H9 (cell line): Measurements from ENCODE around the gene C1QTNF1. TPM values are rescaled to one million over a fixed set of nuclear protein-coding genes. Genes with fewer than 3 reads are reported as not detected.

Experiments used
- DNase-seq: peaks from one replicate; pipeline ENCODE4 v3.0.0-alpha.2; 2017
- H2AFZ ChIP-seq: one replicate; pipeline ENCODE4 v1.6.1; 2013; ENCODE audit warnings: mild to moderate bottlenecking, low read length, control low read depth, moderate library complexity
- H2AK5ac ChIP-seq: 2 replicates; pipeline ENCODE4 v1.6.1; 2013; ENCODE audit warnings: low read length, control low read depth, mixed read lengths; ENCODE audit not compliant: insufficient read length
- H2BK120ac ChIP-seq: one replicate; pipeline ENCODE4 v1.6.1; 2013; ENCODE audit warnings: low read depth, mild to moderate bottlenecking, low read length, control low read depth, inconsistent platforms; ENCODE audit not compliant: poor library complexity, severe bottlenecking
- H2BK12ac ChIP-seq: 2 replicates; pipeline ENCODE4 v1.6.1; 2013; ENCODE audit warnings: low read length, control low read depth, mixed read lengths, low read depth; ENCODE audit not compliant: insufficient read length
- H2BK15ac ChIP-seq: 2 replicates; pipeline ENCODE4 v1.6.1; 2013; ENCODE audit warnings: low read depth, low read length, control low read depth
- H2BK20ac ChIP-seq: one replicate; pipeline ENCODE4 v1.6.1; 2013; ENCODE audit warnings: low read depth, mild to moderate bottlenecking, low read length, control low read depth, inconsistent platforms; ENCODE audit not compliant: poor library complexity, severe bottlenecking
- H2BK5ac ChIP-seq: 2 replicates; pipeline ENCODE4 v1.6.1; 2013; ENCODE audit warnings: low read length, control low read depth, mixed read lengths; ENCODE audit not compliant: insufficient read length
- H3K14ac ChIP-seq: 2 replicates; pipeline ENCODE4 v1.6.1; 2013; ENCODE audit warnings: low read length, control low read depth; ENCODE audit not compliant: insufficient read depth
- H3K18ac ChIP-seq: 2 replicates; pipeline ENCODE4 v1.6.1; 2013; ENCODE audit warnings: low read depth, mild to moderate bottlenecking, mixed read lengths, low read length, control low read depth; ENCODE audit not compliant: insufficient read length
- H3K23ac ChIP-seq: 2 replicates; pipeline ENCODE4 v1.6.1; 2013; ENCODE audit warnings: low read length, control low read depth, mixed read lengths, low read depth; ENCODE audit not compliant: insufficient read length
- H3K23me2 ChIP-seq: 2 replicates; pipeline ENCODE4 v1.6.1; 2013; ENCODE audit warnings: low read depth, mild to moderate bottlenecking, mixed read lengths, low read length, control low read depth; ENCODE audit not compliant: insufficient read length, poor library complexity, severe bottlenecking
- H3K27ac ChIP-seq: 2 replicates; pipeline ENCODE4 v1.5.1; 2013; ENCODE audit warnings: low read length, control low read depth, mixed read lengths, low read depth; ENCODE audit not compliant: insufficient read length
- H3K27me3 ChIP-seq: 2 replicates; pipeline ENCODE4 v1.6.1; 2013; ENCODE audit warnings: low read length, control low read depth, inconsistent platforms; ENCODE audit not compliant: insufficient read depth
- H3K4ac ChIP-seq: 2 replicates; pipeline ENCODE4 v1.6.1; 2013; ENCODE audit warnings: low read depth, mild to moderate bottlenecking, control low read depth, inconsistent platforms, low read length, moderate library complexity
- H3K4me1 ChIP-seq: 2 replicates; pipeline ENCODE4 v1.6.1; 2013; ENCODE audit warnings: low read length, control low read depth, inconsistent platforms; ENCODE audit not compliant: insufficient read depth
- H3K4me2 ChIP-seq: 2 replicates; pipeline ENCODE4 v1.6.1; 2013; ENCODE audit warnings: low read length, control low read depth, mixed read lengths; ENCODE audit not compliant: insufficient read length, insufficient read depth
- H3K56ac ChIP-seq: 2 replicates; pipeline ENCODE4 v1.6.1; 2013; ENCODE audit warnings: low read depth, mild to moderate bottlenecking, mixed read lengths, low read length, control low read depth; ENCODE audit not compliant: insufficient read length
- H3K79me1 ChIP-seq: 2 replicates; pipeline ENCODE4 v1.6.1; 2013; ENCODE audit warnings: low read depth, mild to moderate bottlenecking, moderate library complexity, low read length, control low read depth, inconsistent platforms; ENCODE audit not compliant: insufficient read depth, poor library complexity, severe bottlenecking
- H3K79me2 ChIP-seq: 2 replicates; pipeline ENCODE4 v1.6.1; 2013; ENCODE audit warnings: low read length, control low read depth, inconsistent platforms; ENCODE audit not compliant: insufficient read depth
- H3K9ac ChIP-seq: 2 replicates; pipeline ENCODE4 v1.6.1; 2013; ENCODE audit warnings: low read length, control low read depth, mixed read lengths; ENCODE audit not compliant: insufficient read length; ENCODE audit errors: extremely low read depth
- H3K9me3 ChIP-seq: one replicate; pipeline ENCODE4 v1.6.1; 2013; ENCODE audit warnings: low read depth, low read length, inconsistent platforms; ENCODE audit not compliant: control insufficient read depth
- H3T11ph ChIP-seq: one replicate; pipeline ENCODE4 v1.6.1; 2013; ENCODE audit warnings: mild to moderate bottlenecking, low read length, control low read depth, inconsistent platforms
- H4K20me1 ChIP-seq: one replicate; pipeline ENCODE4 v1.6.1; 2013; ENCODE audit not compliant: control insufficient read depth, insufficient read length, insufficient read depth
- H4K5ac ChIP-seq: 2 replicates; pipeline ENCODE4 v1.6.1; 2013; ENCODE audit warnings: low read depth, mild to moderate bottlenecking, mixed read lengths, low read length, control low read depth; ENCODE audit not compliant: insufficient read length
- H4K8ac ChIP-seq: replicated peaks from 2 replicates; pipeline ENCODE4 v1.6.1; 2013; ENCODE audit warnings: low read length, control low read depth, mixed read lengths, low read depth; ENCODE audit not compliant: insufficient read length
- H4K91ac ChIP-seq: 2 replicates; pipeline ENCODE4 v1.6.1; 2013; ENCODE audit warnings: low read depth, mild to moderate bottlenecking, moderate library complexity, mixed read lengths, low read length, control low read depth; ENCODE audit not compliant: insufficient read length
- H3K27ac Mint-ChIP-seq, 3 experiments: 2 replicates in 2 of 3; 3 replicates in 1 of 3; pipeline ENCODE4 v1.8.0; 2020 to 2021; ENCODE audit warnings: mixed read lengths in 3 of 3, mild to moderate bottlenecking in 1 of 3, moderate library complexity in 1 of 3
- H3K27me3 Mint-ChIP-seq: 2 replicates; pipeline ENCODE4 v1.8.0; 2021; ENCODE audit warnings: low read depth, mild to moderate bottlenecking, moderate library complexity, mixed read lengths
- H3K36me3 Mint-ChIP-seq, 3 experiments: 2 replicates in 2 of 3; 3 replicates in 1 of 3; pipeline ENCODE4 v1.8.0; 2020 to 2021; ENCODE audit warnings: low read depth in 3 of 3, mixed read lengths in 3 of 3; ENCODE audit not compliant: insufficient read depth in 1 of 3
- H3K4me1 Mint-ChIP-seq, 2 experiments: 2 replicates each; pipeline ENCODE4 v1.8.0; 2020; ENCODE audit warnings: mixed read lengths in 2 of 2
- H3K4me3 Mint-ChIP-seq, 2 experiments: 2 replicates in 1 of 2; 3 replicates in 1 of 2; pipeline ENCODE4 v1.8.0; 2020 to 2021; ENCODE audit warnings: mild to moderate bottlenecking in 2 of 2, mixed read lengths in 2 of 2, moderate library complexity in 1 of 2
- H3K9me3 Mint-ChIP-seq, 2 experiments: 2 replicates in 1 of 2; 3 replicates in 1 of 2; pipeline ENCODE4 v1.8.0; 2020; ENCODE audit warnings: mild to moderate bottlenecking in 2 of 2, mixed read lengths in 2 of 2, moderate library complexity in 1 of 2
- CTCF ChIP-seq: fragments of 200-600 bp; sonication (generic); conservative IDR thresholded peaks from 3 replicates; pipeline ENCODE4 v1.8.0; 2021; ENCODE audit warnings: antibody characterized with exemption, mild to moderate bottlenecking
- WGBS: extraction: QIAGEN DNeasy Blood & Tissue Kit; methylation state at CpG from one replicate; pipeline ENCODE4 v1.1.7; 2013; ENCODE audit warnings: missing lambda C conversion rate, low lambda C conversion rate, mixed read lengths; ENCODE audit not compliant: insufficient read length; ENCODE audit errors: extremely low coverage; 5-methylcytosine and 5-hydroxymethylcytosine counted together
- total RNA-seq: library from RNA; stranded (reverse); gene quantifications from 2 replicates; pipeline ENCODE4 v1.2.1, GENCODE V29; 2021

Gene C1QTNF1
- total RNA-seq, 1 experiment from 2014 or later = 0.96 TPM

GRCh38 chr17:79008666-79009387 is 15.1 kb upstream of the C1QTNF1 start:
- no CpG with 5 or more reads among the region's 7 CpGs for WGBS
- Histone ChIP-seq H3K56ac (no peak overlapping the region), H3K14ac (no peak overlapping the region; the same call in 1 of the 2 replicates), H4K8ac (no peak overlapping the region), H2BK12ac (no peak overlapping the region), H3K27ac (no peak overlapping the region), H3K9me3 (peaks cover 13% of the 10 kb centered on the region), H4K20me1 (no peaks in the 10 kb centered on the region), H2BK5ac (no peak overlapping the region), H3K4ac (no peak overlapping the region), H3K9ac (peak overlapping the region; percentile 66), H2BK120ac (no peak overlapping the region), H2AFZ (no peak overlapping the region), H2BK15ac (no peak overlapping the region), H4K5ac (no peak overlapping the region), H4K91ac (no peak overlapping the region), H3K4me1 (no peaks in the 10 kb centered on the region), H3K27me3 (peaks cover 30% of the 10 kb centered on the region; the same call in 1 of the 2 replicates), H3K23me2 (peaks cover 8% of the 10 kb centered on the region), H3K18ac (no peak overlapping the region), H3K79me1 (no peaks in the 10 kb centered on the region), H3K4me2 (peak overlapping the region; percentile 76), H3K23ac (no peak overlapping the region), H2AK5ac (no peak overlapping the region), H2BK20ac (no peak overlapping the region), H3K79me2 (peaks cover 3% of the 10 kb centered on the region; the same call in 1 of the 2 replicates), H3T11ph (no peak overlapping the region)
- H3K27me3 Mint-ChIP-seq = peaks cover 74% of the 10 kb centered on the region
- peaks cover 15 to 27% of the 10 kb centered on the region in 2 experiments for H3K4me1 Mint-ChIP-seq
- H3K27ac Mint-ChIP-seq = peak overlapping the region in 1 of 3 experiments; percentile 86; a peak in 1 of 7 replicates
- DNase-seq = no peak
- peaks cover 20 to 29% of the 10 kb centered on the region in 2 experiments for H3K9me3 Mint-ChIP-seq
- peak overlapping the region; percentile 89 to 95 for H3K4me3 Mint-ChIP-seq
- peaks cover 3 to 6% (median 4%) of the 10 kb centered on the region in 3 experiments; a peak in 4 of 7 replicates for H3K36me3 Mint-ChIP-seq
- no peak for TF ChIP-seq CTCF
